PC-3 (cell line): ENCODE measurements around the gene EPN2. TPM values are rescaled to one million over a fixed set of nuclear protein-coding genes. Genes with fewer than 3 reads are reported as not detected.

Experiments used
- ATAC-seq: fragments of 200-7000 bp; cut with Tn5 transposase; 2 replicates; pipeline ENCODE4 v1.9.1; 2020; ENCODE audit warnings: mild to moderate bottlenecking, moderate library complexity
- BruUV-seq: library from RNA; stranded (reverse); fragments of 400-500 nt; replicated peaks from 2 replicates; lab custom pipeline; 2021; lab: Mats Ljungman, UMichigan
- CTCF ChIA-PET: fragments of 300-600 bp; sonication (Branson Sonifier 250); formaldehyde crosslinking; loops from one replicate; lab custom pipeline; 2022; ENCODE audit warnings: antibody characterized with exemption; lab: Charles Lee
- POLR2A ChIA-PET: fragments of 300-600 bp; sonication (Branson Sonifier 250); formaldehyde crosslinking; loops from one replicate; lab custom pipeline; 2022; ENCODE audit warnings: antibody characterized with exemption; ENCODE audit not compliant: unreplicated experiment; lab: Charles Lee
- DNase-seq: peaks from one replicate; pipeline ENCODE4 v3.0.0-alpha.2; 2015
- H2AFZ ChIP-seq: fragments of 300-600 bp; sonication (generic); 2 replicates; pipeline ENCODE4 v1.6.0; 2016; ENCODE audit warnings: antibody characterized with exemption, low read length
- H3F3A ChIP-seq: fragments of 300-600 bp; sonication (generic); one replicate; pipeline ENCODE4 v1.6.0; 2017; ENCODE audit warnings: antibody characterized with exemption, low read length, control low read depth, mild to moderate bottlenecking; ENCODE audit not compliant: unreplicated experiment
- H3K27ac ChIP-seq: fragments of 300-600 bp; sonication (generic); 2 replicates; pipeline ENCODE4 v1.5.1; 2016; ENCODE audit warnings: mild to moderate bottlenecking, low read length
- H3K27me3 ChIP-seq: fragments of 300-600 bp; sonication (generic); 2 replicates; pipeline ENCODE4 v1.6.1; 2016; ENCODE audit warnings: low read length, mixed read lengths
- H3K36me3 ChIP-seq: fragments of 300-600 bp; sonication (generic); 2 replicates; pipeline ENCODE4 v1.6.1; 2016; ENCODE audit warnings: low read depth, mixed run types, low read length, mixed read lengths
- H3K4me1 ChIP-seq: fragments of 300-600 bp; sonication (generic); 2 replicates; pipeline ENCODE4 v1.5.1; 2016; ENCODE audit warnings: low read length; ENCODE audit not compliant: insufficient read depth
- H3K4me2 ChIP-seq: fragments of 300-600 bp; sonication (generic); 2 replicates; pipeline ENCODE4 v1.6.0; 2016; ENCODE audit warnings: low read length
- H3K4me3 ChIP-seq: fragments of 300-600 bp; sonication (generic); 2 replicates; pipeline ENCODE4 v1.5.1; 2016; ENCODE audit warnings: mild to moderate bottlenecking, low read length, mixed read lengths
- H3K79me2 ChIP-seq: fragments of 300-600 bp; sonication (generic); 2 replicates; pipeline ENCODE4 v1.6.1; 2017; ENCODE audit warnings: low read length, mixed read lengths
- H3K9ac ChIP-seq: fragments of 300-600 bp; sonication (generic); 2 replicates; pipeline ENCODE4 v1.6.0; 2016; ENCODE audit warnings: mild to moderate bottlenecking, low read length
- H3K9me2 ChIP-seq: fragments of 300-600 bp; sonication (generic); replicated peaks from 2 replicates; pipeline ENCODE4 v1.6.1; 2016; ENCODE audit warnings: mixed run types, low read length, mixed read lengths
- H3K9me3 ChIP-seq: fragments of 300-600 bp; sonication (generic); 2 replicates; pipeline ENCODE4 v1.6.1; 2016; ENCODE audit warnings: low read length, mixed read lengths
- H4K20me1 ChIP-seq: fragments of 300-600 bp; sonication (generic); 2 replicates; pipeline ENCODE4 v1.6.1; 2016; ENCODE audit warnings: low read length, mixed read lengths
- CTCF ChIP-seq: fragments of 300-600 bp; sonication (generic); conservative IDR thresholded peaks from 2 replicates; pipeline ENCODE4 v1.5.1; 2017; ENCODE audit warnings: antibody characterized with exemption, low read depth, mild to moderate bottlenecking, low read length
- EZH2 ChIP-seq: fragments of 300-600 bp; sonication (generic); IDR thresholded peaks from one replicate; pipeline ENCODE4 v1.6.1; 2017; ENCODE audit warnings: antibody characterized with exemption, mild to moderate bottlenecking, low read length; ENCODE audit not compliant: unreplicated experiment
- EZH2phosphoT487 ChIP-seq: fragments of 300-600 bp; sonication (generic); IDR thresholded peaks from 2 replicates; pipeline ENCODE4 v1.6.1; 2018; ENCODE audit warnings: mild to moderate bottlenecking, antibody characterized with exemption, low read length, borderline replicate concordance
- intact Hi-C: fragments of 100-400 bp; cut with micrococcal nuclease; formaldehyde crosslinking; loops from 2 replicates; pipeline ENCODE4 v1.9.0; 2023
- total RNA-seq: library from RNA; depleted of rRNA; stranded (reverse); fragments of >200 nt; gene quantifications from 2 replicates; pipeline ENCODE4 v1.2.3, GENCODE V29; 2014

Gene EPN2
- total RNA-seq, 1 experiment from 2014 or later, result 46.4 TPM

DNA sequence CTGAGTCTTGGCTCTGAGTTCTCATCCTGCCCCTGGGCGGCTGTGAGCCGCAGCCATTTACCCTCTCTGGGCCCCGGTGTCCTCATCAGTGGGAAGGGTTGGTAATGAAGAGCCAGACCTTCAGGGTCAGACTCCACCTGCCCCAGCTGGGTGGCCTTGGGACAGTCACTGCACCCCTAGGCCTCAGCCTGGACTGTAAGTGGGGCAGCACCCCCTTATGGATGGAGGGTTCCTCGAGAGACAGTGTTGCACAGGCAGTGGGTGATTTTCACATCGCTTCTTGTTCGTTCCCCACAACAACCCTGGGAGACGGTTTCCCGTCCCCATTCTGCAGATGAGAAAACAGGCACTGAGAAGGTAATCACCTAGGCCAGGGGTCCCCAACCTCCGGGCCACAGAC, 64.8 kb downstream of the EPN2 start:
- ATAC-seq, result no peak
- BruUV-seq, result no TSS peak
- POLR2A ChIA-PET, result no interaction called here

GRCh38 chr17:19302791-19303331, 65.7 kb downstream of the EPN2 start:
- Histone ChIP-seq H3K27me3 (no peaks in the 10 kb centered on the region), H3K4me3 (no peak overlapping the region), H4K20me1 (no peaks in the 10 kb centered on the region), H3K9ac (no peak overlapping the region), H3K9me2 (no peaks in the 10 kb centered on the region), H3K9me3 (no peaks in the 10 kb centered on the region), H3K4me1 (no peaks in the 10 kb centered on the region), H2AFZ (no peak overlapping the region), H3K4me2 (no peak overlapping the region), H3K36me3 (no peaks in the 10 kb centered on the region; the same call in 1 of the 2 replicates), H3K27ac (no peak overlapping the region), H3F3A (no peaks in the 10 kb centered on the region), H3K79me2 (no peaks in the 10 kb centered on the region)
- CTCF ChIA-PET, result no interaction called here
- POLR2A ChIA-PET, result no interaction called here
- intact Hi-C loops, result no loop called here
- TF ChIP-seq EZH2 (no peak), CTCF (no peak), EZH2phosphoT487 (no peak)
- BruUV-seq, result no TSS peak
- ATAC-seq, result no peak
- DNase-seq, result no peak

More for the DNA sequence above, 64.8 kb downstream of the EPN2 start:
- CTCF ChIA-PET, result no interaction called here
- Histone ChIP-seq H3K4me1 (no peaks in the 10 kb centered on the region), H3K4me3 (no peak overlapping the region), H3K27me3 (no peaks in the 10 kb centered on the region), H3K4me2 (no peak overlapping the region), H3F3A (no peaks in the 10 kb centered on the region), H3K9me2 (no peaks in the 10 kb centered on the region), H3K27ac (no peak overlapping the region), H4K20me1 (no peaks in the 10 kb centered on the region), H3K36me3 (no peaks in the 10 kb centered on the region; the same call in 1 of the 2 replicates), H3K9ac (no peak overlapping the region), H3K79me2 (no peaks in the 10 kb centered on the region), H3K9me3 (no peaks in the 10 kb centered on the region), H2AFZ (no peak overlapping the region)
- intact Hi-C loops, result no loop called here
- no peak for DNase-seq
- TF ChIP-seq EZH2, result no peak
- no peak for TF ChIP-seq CTCF
- TF ChIP-seq EZH2phosphoT487, result no peak

- Histone ChIP-seq H3K4me3 (no peak overlapping the region), H3K27ac (no peak overlapping the region), H3K9ac (no peak overlapping the region), H3K36me3 (no peaks in the 10 kb centered on the region; the same call in 1 of the 2 replicates), H3K4me1 (no peaks in the 10 kb centered on the region), H4K20me1 (no peaks in the 10 kb centered on the region), H3F3A (no peaks in the 10 kb centered on the region), H2AFZ (no peak overlapping the region), H3K9me3 (no peaks in the 10 kb centered on the region), H3K4me2 (no peak overlapping the region), H3K9me2 (no peaks in the 10 kb centered on the region), H3K27me3 (no peaks in the 10 kb centered on the region), H3K79me2 (no peaks in the 10 kb centered on the region)
- intact Hi-C loops, result no loop called here
- TF ChIP-seq EZH2, result no peak
- TF ChIP-seq CTCF, result no peak
- no peak for TF ChIP-seq EZH2phosphoT487
- no TSS peak for BruUV-seq
- CTCF ChIA-PET, result no interaction called here
- DNase-seq (no peak), ATAC-seq (no peak)
- POLR2A ChIA-PET, result no interaction called here
Observed at GRCh38 chr17:19303367-19303776, 66.2 kb downstream of the EPN2 start.
